SU-DHL-6 (cell line): Measurements from ENCODE around the gene NFIA.

Source experiments
- CTCF ChIP-seq: fragments of 200-600 bp; sonication (generic); IDR thresholded peaks from one replicate; pipeline ENCODE4 v1.5.1; 2017; ENCODE audit warnings: antibody characterized with exemption, mild to moderate bottlenecking, low read length, moderate library complexity; ENCODE audit not compliant: insufficient read depth, poor library complexity, severe bottlenecking
- EZH2phosphoT487 ChIP-seq: fragments of 200-600 bp; sonication (generic), shearing (Covaris generic); conservative IDR thresholded peaks from 2 replicates; pipeline ENCODE4 v1.6.1; 2018; ENCODE audit warnings: mild to moderate bottlenecking, antibody characterized with exemption, low read length, moderate library complexity, mixed read lengths

GRCh38 chr1:61121631-61122030 lies 39.3 kb downstream of the NFIA start:
- no peak for TF ChIP-seq CTCF
- no peak for TF ChIP-seq EZH2phosphoT487
